GM19351 (cell line): ENCODE measurements around the gene ANKLE2.

Experiments used
- ATAC-seq: cut with Tn5 transposase; IDR thresholded peaks from one replicate; pipeline ENCODE4 v1.9.1; 2021; ENCODE audit warnings: mild to moderate bottlenecking, moderate library complexity; ENCODE audit not compliant: unreplicated experiment

Gene ANKLE2

DNA sequence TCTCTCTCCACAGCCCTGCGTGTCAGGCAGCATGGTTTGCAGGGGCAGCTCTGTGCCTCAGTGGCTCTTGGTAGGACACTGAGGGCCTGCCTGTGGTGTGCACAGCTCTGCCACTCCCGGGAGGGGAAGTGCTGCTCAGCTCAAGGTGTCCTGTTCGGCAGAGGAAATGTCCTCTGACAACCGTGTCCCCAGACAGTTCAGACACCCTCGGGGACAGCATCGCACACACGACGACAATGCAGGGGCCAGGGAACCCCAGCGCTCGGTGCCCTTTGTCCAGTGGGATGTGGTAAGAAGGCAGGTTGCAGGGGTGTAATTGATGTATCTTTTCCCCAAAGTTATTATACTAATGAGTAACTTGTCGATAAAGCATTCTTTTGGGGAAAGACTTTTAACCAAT is 14.2 kb downstream of the ANKLE2 start:
- ATAC-seq = no peak

DNA sequence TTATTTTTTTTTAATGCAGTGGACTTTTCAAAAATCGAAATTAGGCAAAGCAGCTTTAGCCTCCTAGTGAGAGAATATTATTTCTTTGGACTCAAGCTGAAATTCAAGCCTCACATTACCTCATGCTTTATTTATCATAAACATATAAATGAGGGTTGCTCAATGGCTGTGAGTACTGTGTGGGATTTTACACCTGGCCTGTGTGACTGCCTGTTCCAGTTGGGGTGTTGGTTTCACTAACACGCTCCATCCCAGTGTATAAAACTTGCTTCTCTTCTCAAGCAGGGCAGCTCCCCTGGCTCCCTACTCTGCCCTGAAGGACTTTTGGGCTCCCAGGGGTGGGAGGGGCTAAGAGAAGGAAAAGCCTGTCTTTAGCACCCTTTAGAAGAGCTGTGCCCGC is 15.0 kb downstream of the ANKLE2 start:
- no peak for ATAC-seq

DNA sequence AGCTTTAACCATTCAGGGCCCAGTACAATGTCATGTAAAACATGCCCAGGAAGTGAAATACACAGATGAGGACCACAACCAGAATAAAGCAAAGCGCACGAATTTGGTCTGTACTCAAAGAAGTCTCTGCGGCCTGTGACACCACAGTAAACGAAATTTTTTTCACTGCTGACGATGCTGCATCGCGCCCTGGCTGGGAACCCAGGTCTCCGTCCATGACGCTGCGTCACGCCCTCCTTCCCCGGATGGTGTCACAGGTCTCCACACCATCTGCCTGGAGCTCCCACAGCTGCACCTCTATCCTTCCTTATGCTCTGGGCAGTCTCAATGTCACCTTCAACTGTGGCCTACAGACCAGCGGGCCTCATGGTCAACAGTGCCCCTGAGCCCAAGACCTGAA is 17.8 kb downstream of the ANKLE2 start:
- ATAC-seq = no peak

DNA sequence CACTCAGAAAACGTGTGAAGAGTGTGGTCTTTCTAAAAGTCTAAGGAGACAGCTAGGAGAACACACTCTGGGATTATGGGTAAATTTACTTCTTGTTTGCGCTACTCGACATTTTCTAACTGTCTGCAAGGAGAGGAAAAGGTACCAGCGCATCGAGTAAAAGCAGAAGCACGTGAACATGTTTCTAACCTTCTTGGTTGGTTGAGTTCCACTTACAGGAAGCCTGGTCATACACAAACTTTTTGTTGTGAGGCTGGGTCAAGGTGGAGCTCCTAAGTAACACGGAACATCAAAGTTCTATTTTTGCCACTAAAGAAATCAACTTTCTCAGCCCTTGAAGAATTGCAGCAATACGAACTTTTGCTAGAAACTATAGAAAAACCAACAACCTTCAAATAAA is 20.0 kb downstream of the ANKLE2 start:
- ATAC-seq = no peak

DNA sequence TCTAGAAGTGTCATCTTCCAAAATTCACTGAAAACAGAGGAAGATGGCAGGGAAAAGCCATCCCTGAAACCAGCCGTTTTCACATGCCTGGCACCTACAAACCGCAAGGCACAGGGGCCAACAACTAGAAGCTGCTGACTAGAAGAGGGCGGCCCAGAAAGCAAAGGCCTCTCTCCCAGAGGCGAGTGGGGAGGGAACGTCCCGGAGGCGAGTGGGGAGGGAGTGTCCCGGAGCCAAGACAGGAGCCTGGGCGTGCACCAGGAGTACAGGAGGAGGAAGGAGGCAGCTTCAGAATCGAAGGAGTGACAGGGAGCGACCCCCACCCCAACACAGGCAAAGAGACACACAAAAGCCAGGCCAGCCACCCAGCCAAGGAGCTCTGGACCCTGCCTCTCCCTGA is 21.0 kb downstream of the ANKLE2 start:
- no peak for ATAC-seq

DNA sequence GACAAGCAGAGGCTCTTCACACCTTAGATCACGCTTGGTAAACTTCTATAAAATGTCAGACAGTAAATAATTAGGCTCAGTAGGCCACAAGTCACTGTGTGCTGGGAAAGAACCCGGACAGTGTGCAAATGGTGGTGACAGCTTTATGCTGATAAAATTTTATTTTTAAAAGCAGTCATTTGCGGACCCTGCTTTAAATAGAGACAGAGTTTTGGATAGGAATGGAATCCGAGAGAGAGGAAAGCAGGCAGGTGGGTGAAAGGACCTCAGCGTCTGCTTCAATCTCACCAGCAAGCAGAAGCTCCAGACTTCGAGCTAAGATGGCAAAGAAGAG is 21.4 kb downstream of the ANKLE2 start:
- no peak for ATAC-seq

DNA sequence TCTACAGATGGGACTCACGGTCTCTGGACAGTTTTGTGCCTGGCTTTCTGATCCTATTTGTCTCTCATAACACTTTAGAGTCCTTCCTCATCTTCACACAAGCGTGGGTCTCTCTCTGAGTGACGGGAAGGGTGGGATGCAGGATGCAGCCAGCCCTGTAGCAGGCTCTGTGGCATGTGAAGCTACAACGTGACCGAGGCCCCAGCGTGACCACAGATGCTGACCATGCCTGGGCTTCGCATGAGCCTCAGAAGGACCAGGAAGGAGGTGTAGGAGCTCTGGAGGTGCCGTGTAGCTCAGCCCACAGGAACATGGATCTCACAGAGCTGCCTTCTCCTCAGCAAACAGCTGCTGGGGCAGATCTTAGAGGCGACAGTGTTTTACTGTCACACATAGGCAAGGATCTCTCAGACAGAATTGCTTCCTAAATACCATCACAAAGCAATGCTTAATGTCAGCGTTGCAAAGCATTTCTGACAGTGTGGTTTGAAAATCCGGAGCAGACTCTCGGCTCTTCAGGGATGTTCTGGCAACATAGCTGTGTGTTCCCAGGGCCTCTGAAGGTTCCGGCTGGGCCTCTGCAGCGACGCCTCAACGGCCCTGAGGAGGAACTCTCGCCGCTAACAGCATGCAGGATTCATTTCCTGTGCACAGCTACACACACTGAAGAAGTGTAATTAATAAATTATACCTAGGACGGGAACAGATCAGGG is 21.9 kb downstream of the ANKLE2 start:
- ATAC-seq = no peak

DNA sequence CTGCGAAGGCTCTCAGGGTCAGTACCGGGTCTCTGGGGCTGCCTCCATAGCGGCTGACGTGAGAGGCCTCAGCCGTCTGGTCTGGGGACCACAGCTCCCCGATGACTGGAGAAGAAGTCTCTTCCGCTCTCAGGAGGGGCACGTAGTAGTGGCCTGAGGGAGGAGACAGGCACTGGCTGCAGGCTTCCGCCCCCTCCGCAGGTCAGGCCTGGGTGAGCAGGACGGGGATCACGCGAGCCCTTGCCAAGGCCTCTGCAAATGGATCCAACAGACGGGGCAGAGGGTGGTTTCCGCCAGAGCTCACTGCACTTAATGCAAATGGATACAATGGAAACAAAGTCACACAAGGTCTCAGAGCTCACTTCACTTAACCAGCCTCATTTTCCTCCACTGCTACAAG is 24.7 kb downstream of the ANKLE2 start:
- ATAC-seq = no peak

DNA sequence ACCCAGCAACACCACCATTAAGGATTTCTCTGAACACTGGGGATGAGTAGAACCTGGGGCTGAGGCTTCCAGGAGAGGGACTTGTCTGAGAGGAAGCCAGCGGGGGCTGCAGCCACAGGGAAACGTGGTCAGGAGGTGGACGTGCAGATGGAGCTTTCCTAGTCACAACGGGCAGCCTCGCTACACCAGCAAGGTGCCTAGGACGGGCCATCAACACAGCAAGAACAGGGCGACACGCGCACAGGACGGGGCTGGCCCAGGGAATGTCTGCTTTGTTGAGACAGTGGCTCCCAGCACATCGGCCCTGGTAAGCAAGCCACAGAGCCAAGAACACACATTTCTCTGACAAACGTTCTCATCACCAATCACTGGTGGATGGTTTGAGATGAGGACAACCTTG is 25.3 kb downstream of the ANKLE2 start:
- ATAC-seq = no peak

DNA sequence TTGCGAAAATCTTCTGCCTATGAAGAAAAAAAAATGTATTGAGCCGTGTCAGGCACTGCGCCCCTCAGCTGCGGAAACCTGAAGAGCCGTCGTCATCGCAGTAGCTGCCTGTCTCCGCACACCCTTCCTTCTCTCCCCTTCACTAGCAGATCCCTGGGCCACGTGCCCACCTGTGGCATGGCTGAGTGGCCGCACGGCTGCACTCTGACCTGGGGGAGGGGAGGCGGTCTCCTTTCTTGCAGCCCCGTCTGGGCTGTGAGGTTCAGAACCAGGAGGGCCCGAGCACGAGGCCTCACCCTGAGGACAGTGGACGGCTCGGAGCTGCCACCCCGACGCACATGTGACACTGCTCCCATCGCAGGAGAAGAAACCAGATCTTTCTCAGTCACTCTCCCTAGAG is 26.1 kb downstream of the ANKLE2 start:
- ATAC-seq = no peak

DNA sequence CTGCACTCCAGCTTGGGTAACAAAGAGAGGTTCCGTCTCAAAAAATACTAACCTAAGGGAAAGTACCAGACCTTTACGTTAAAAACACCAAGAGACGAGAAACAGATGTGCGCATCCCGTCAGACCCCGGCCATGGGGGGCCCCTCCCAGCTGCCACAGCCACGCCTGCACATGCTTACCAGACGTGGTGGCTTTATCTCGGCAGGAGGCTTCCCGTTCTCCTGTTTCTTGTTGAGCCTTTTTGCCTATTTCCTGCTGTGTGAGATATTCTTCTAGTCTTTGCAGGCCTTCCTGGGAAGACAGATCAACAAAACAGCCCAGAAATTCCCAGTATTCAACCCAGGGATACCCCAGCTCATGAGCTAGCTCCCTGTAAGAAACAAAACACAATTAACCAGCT is 27.4 kb downstream of the ANKLE2 start:
- no peak for ATAC-seq

DNA sequence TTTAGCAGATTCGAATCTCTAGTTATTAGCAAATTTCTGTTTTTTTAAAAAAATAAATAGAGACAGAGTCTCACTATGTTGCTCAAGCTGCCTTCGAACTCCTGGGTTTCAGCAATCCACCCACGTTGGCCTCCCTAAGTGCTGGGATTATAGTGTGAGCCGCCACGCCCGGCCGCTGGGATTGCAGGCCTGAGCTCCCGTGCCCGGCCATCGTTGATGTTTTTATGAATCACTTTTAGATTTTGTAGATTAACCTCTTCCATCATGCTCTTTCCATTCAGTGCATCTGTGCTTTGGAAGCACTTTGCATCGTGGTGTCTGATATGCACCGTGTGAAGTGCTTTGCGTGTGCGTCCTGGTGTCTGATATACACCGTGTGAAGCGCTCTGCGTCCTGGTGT is 30.1 kb downstream of the ANKLE2 start:
- no peak for ATAC-seq

DNA sequence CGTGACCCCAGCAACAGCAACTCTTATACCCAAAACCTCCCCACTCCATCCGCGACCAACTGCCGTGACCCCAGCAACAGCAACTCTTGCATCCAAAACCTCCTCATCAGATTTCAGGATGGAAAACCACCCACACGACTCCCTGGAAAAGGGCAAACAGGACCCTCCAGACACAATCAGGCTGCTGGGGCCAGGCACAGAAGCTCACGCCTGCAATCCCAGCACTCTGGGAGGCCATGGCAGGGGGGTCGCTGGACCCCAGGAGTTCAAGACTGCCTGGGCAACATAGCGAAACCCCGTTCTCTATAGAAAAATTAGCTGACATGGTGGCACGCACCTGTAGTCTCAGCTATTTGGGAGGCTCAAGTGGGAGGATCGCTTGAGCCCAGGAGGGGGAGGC is 31.3 kb downstream of the ANKLE2 start:
- ATAC-seq = no peak

DNA sequence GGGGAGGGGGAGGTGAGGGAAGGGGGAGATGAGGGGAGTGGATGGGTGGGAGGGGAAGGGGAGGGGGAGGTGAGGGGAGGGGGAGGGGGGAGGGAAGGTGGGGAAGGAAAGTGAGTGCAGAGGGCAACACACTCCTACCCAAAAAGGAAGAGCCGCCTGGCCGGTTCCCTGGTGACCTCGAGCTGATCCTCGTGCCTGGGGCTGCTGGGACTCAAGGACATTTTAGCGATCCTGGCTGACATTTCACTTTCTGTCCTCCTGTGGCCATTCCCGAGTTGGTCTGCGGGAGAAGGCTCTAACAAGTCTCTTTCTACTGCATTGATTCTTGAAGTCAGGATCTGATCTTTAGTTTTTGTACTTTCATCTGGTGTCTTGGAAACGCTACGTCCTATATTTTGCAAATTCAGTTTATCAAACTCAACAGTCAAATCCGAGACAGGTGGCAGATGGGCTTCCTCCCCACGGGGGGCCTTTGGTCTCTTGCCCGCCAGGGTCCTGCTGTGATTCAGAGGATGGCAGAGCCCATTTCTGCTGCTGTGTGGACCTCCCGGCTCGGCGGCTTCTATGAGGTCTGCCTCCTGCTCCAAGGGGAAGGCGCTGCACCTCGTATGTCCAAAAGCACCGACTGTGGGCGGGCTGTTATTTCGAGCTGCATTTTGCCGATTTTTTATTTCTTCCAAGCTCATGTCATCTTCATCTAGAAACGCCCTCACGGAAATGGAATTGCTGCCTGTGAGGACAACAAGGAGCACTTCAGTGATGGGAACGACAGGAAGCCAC is 31.9 kb downstream of the ANKLE2 start:
- ATAC-seq = no peak

DNA sequence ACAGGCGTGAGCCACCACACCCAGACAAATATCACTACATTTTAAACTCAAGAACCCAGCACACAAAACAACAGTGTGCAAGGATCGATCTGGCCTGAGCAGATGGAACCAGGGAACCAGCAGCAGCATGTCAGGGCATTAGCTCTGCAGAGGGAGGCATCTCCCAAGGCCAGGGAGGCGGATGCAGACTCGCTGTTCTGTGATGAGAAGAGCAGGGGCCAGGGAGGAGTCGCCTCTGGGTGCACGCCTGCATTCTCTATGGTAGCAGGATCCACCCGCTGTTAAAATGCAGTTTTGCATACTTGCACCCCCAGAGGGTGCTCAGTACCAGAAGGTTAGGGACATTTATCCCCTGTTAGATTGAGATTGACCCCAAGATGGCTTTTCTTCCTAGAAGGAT is 33.1 kb downstream of the ANKLE2 start:
- no peak for ATAC-seq

DNA sequence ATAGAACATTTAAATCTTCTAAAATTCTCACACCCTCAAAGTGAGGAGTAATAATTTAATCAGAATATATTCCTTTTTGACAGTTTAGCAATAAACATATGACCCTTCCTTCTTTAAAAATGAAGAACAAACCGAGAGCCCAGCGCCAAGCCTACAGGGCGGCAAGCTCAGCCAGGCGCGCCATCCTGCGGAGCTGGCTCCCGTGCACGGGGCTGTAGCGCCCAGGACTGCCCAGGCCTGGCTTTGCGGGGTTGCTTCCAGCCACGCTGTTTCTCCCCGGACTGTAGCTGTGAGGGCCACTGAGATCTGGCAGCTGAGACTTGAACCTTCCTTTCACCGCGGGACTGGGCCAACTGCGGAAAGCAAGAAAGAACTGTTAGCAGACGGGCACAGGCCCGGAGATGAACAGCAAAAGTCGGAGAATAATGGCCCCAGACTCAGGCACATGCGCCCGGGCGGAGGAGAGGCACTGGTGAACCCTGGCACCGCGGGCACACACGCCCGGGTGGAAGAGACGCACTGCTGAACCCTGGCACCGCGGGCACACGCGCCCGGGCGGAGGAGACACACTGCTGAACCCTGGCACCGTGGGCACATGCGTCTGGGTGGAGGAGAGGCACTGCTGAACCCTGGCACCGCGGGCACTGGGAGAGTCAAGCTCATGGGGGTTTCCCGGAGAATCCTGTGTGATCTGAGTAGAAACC is 34.4 kb downstream of the ANKLE2 start:
- no peak for ATAC-seq

DNA sequence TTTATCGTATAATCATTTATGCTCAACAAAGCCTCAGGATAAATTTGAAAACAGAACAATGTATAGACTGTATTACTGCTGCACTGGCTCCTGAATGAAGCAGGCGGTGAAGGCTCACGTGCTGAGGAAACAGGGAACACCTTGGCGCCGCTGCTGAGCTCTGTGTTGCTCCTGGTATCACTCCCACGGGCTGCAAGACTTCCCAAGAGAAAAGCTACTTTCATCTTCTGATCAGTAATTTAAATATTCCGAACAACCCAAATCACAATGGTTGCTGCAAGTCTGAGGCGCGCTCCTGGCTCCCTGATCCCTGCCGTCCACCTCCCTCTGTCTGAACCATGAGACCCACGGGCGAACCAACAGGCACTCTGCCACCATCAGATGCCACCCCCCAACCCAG is 35.2 kb downstream of the ANKLE2 start:
- no peak for ATAC-seq

DNA sequence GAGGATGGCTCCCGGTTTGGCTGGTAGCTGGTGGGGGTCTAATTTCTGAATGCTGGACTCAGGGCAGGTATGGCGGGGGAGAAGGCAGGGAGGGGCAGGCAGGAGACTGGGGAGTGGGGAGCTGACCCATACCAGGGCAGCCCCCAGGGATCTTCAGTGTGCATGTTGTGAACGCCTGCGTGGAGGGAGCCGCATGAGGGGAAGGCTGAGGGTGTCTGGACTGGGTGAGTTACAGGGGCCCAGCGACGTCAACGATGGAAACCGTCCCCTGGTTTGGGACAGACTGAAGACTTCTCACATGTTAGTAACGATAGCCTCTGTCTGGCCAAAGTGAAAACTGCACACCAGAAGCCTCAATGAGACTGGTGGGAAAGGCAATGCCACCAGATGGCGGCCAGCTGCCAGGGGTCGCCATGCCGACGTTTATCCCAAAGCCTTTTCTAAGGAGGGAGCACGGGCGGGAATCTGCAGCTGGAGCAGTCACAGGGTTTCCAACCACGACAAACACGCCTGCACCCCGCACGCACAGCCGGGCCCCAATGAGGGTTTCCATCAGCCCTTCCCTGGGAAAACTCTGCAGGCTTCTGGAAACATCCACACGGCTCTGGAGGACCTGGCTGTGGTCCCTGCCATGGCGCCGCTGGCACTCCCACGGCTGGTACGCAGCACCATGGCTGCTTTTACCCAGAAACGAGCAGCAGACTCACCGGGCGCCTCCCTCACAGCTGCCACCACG is 37.0 kb downstream of the ANKLE2 start:
- no peak for ATAC-seq

DNA sequence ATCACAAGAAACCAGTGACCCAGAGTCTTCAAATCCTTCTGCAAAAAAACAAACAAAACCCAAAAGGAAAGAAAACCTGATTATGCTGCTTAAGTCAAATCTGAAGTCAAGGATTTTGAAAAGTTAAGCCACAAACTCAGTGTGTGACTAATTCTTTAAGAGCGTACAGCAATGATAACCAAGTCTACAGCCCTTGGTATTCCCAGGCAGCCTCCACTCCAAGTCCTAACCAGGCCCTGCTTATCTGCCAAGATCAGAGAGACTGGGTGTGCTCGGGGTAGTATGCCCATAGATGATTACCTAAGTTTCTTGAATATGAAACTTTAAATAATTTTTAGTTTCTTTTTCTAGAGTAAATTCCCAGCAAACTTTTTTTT is 37.9 kb downstream of the ANKLE2 start:
- ATAC-seq = no peak

DNA sequence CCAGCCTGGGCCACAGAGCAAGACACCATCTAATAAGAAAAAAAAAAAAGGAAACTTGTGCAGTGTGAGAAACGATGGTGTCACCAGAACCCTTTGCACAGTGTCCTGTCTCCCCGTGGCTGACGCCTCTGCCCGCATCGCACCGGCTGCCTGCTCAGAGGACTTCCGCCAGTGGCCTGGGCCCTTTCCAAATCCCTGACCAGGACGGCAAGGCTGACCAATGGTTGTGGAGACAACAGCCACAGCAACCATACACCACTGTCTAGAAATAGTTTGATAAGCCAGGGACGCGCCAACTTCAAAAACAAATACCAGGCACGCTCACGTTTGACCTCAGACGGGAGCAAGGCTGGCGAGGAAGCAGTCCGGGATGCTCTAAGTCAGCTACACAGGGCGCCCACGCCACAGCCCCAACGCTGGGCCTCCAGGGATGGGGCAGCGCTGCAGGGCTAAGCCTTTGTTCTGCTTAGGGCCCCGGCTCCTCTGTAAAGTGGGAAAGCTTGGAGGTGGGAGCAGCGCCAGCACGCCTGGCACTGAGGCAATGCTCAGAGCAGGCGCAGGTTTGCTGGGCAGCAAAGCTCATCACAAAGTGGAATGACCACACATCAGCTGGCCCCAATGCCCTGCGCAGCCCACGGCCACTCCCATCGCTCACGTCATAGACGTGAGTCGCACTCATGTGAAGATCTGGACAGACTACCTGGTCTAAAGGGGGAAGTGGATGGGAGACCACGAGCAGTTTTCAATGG is 38.4 kb downstream of the ANKLE2 start:
- ATAC-seq = no peak
